SK-MEL-5 (cell line): ENCODE data around the gene SCO2. TPM values are rescaled to one million over a fixed set of nuclear protein-coding genes. Genes with fewer than 3 reads are reported as not detected.
"Not testable (repeated sequence)": the region's sequence is repeated elsewhere in the genome, so short reads cannot be mapped to it uniquely, and the experiment has no call there.

ENCODE experiments used
- DNase-seq: peaks from one replicate; pipeline ENCODE4 v3.0.0-alpha.2; 2016; ENCODE audit warnings: low read depth, low spot score
- in situ Hi-C: cut with HindIII; loops from 2 replicates; pipeline ENCODE4 v1.10.0; 2016; ENCODE audit warnings: low sequenced_read_pairs, high pct_unique_total_duplicates, low pct_unique_long_range_greater_than_20kb
- total RNA-seq: library from RNA; depleted of rRNA; stranded (reverse); fragments of >200 nt; shearing (Covaris generic); gene quantifications from 2 replicates; pipeline ENCODE4 v1.2.3, GENCODE V29; 2014

Gene SCO2
- total RNA-seq, 1 experiment from 2014 or later: 7.2 TPM

GRCh38 chr22:50526108-50526833, 873 bp upstream of the SCO2 start:
- DNase-seq: peak; percentile 76
- in situ Hi-C loops: no loop called here

- no peak for DNase-seq
- in situ Hi-C loops: no loop called here
Measured at GRCh38 chr22:50525858-50526107, 385 bp upstream of the SCO2 start.

GRCh38 chr22:50524676-50525103, 708 bp downstream of the SCO2 start:
- no peak for DNase-seq
- in situ Hi-C loops: no loop called here

- in situ Hi-C loops: no loop called here
- no peak for DNase-seq
Measured at GRCh38 chr22:50523806-50524675, 1.4 kb downstream of the SCO2 start.

GRCh38 chr22:50523458-50523805, 2.0 kb downstream of the SCO2 start:
- DNase-seq: no peak
- in situ Hi-C loops: no loop called here

GRCh38 chr22:50522806-50523438, 2.5 kb downstream of the SCO2 start:
- in situ Hi-C loops: no loop called here
- DNase-seq: no peak

GRCh38 chr22:50522208-50522805, 3.1 kb downstream of the SCO2 start:
- no peak for DNase-seq
- in situ Hi-C loops: no loop called here

- in situ Hi-C loops: no loop called here
- no peak for DNase-seq
Measured at GRCh38 chr22:50521710-50522109, 3.7 kb downstream of the SCO2 start.

- no peak for DNase-seq
- in situ Hi-C loops: no loop called here
Measured at GRCh38 chr22:50520826-50521453, 4.5 kb downstream of the SCO2 start.

GRCh38 chr22:50520184-50520583, 5.2 kb downstream of the SCO2 start:
- in situ Hi-C loops, DNase-seq: not testable (repeated sequence)

GRCh38 chr22:50519151-50519550, 6.2 kb downstream of the SCO2 start:
- in situ Hi-C loops: no loop called here
- DNase-seq: no peak

- no peak for DNase-seq
- in situ Hi-C loops: no loop called here
Measured at GRCh38 chr22:50518606-50519005, 6.8 kb downstream of the SCO2 start.

GRCh38 chr22:50517495-50518260, 7.7 kb downstream of the SCO2 start:
- DNase-seq: no peak
- in situ Hi-C loops: no loop called here

- no peak for DNase-seq
- in situ Hi-C loops: no loop called here
Measured at GRCh38 chr22:50516891-50517290, 8.5 kb downstream of the SCO2 start.

- in situ Hi-C loops: no loop called here
- DNase-seq: no peak
Measured at GRCh38 chr22:50516068-50516467, 9.3 kb downstream of the SCO2 start.

- no peak for DNase-seq
- in situ Hi-C loops: no loop called here
Measured at GRCh38 chr22:50513175-50513574, 12.2 kb downstream of the SCO2 start.

GRCh38 chr22:50508897-50509296, 16.5 kb downstream of the SCO2 start:
- DNase-seq: no peak
- in situ Hi-C loops: no loop called here
